Cardiac fibroblast (primary cell): ENCODE data around the gene TIGD2.

ENCODE experiments used
- DNase-seq, 2 donors: peaks; one replicate each; pipeline versions ENCODE4 v3.0.0 to v3.0.0-alpha.2; 2010; ENCODE audit warnings: low read depth in 2 of 2
- H3K4me3 ChIP-seq, 2 donors: replicated peaks in 1 of 2; 1 replicate in 1 of 2; 2 replicates in 1 of 2; pipeline ENCODE4 v1.5.1; 2011; ENCODE audit warnings: low read depth in 2 of 2, low read length in 2 of 2, mild to moderate bottlenecking in 2 of 2, moderate library complexity in 1 of 2
- TF ChIP-seq, protein P1 (sequence below): IDR thresholded peaks from one replicate; pipeline ENCODE4 v1.5.1; 2011; ENCODE audit warnings: low read depth, mild to moderate bottlenecking, low read length, inconsistent platforms

TIGD2 gene

DNA sequence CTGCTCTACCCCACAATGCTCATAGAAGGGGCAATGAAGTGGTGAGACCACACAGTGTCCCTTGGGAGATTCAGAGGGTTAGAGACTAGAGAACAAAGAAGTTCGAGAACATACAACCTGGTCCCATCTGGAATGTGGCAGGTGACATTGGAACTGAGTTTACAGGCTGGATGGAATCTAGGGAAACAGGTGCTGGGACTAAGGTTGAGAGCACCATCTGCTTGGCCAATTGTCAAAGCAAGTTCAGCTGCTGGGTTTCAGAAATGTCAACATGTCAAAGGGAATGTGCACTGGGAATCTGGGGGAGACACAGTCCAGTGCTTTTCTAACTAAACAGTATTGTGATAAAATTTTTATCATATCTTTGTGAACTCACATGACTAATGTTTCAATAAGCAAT, 38.4 kb upstream of the TIGD2 start:
- H3K4me3 ChIP-seq, result no peak overlapping the region
- DNase-seq, result no peak
- TF ChIP-seq, protein P1, sequence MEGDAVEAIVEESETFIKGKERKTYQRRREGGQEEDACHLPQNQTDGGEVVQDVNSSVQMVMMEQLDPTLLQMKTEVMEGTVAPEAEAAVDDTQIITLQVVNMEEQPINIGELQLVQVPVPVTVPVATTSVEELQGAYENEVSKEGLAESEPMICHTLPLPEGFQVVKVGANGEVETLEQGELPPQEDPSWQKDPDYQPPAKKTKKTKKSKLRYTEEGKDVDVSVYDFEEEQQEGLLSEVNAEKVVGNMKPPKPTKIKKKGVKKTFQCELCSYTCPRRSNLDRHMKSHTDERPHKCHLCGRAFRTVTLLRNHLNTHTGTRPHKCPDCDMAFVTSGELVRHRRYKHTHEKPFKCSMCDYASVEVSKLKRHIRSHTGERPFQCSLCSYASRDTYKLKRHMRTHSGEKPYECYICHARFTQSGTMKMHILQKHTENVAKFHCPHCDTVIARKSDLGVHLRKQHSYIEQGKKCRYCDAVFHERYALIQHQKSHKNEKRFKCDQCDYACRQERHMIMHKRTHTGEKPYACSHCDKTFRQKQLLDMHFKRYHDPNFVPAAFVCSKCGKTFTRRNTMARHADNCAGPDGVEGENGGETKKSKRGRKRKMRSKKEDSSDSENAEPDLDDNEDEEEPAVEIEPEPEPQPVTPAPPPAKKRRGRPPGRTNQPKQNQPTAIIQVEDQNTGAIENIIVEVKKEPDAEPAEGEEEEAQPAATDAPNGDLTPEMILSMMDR, result no peak

DNA sequence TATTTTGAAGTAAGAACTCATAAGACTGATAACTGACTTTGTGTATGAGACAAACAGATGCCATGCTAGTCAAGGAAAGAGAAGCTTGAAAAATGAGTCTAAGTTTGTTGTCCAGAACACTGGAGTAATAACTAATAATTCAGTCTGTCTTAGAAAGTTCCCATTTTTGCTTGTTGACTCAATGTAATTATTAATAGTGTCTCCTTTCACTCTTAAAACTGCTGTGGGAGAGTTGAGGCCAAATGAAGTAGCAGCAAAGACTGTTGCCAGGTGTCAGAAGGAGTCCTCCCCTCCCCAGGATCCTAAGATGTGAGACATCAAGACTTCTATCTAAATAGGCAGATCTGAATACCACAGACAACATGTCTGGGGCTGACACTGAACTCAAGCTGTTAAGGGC, 33.6 kb upstream of the TIGD2 start:
- DNase-seq, result no peak
- no peak overlapping the region for H3K4me3 ChIP-seq
- TF ChIP-seq, protein P1, result no peak

DNA sequence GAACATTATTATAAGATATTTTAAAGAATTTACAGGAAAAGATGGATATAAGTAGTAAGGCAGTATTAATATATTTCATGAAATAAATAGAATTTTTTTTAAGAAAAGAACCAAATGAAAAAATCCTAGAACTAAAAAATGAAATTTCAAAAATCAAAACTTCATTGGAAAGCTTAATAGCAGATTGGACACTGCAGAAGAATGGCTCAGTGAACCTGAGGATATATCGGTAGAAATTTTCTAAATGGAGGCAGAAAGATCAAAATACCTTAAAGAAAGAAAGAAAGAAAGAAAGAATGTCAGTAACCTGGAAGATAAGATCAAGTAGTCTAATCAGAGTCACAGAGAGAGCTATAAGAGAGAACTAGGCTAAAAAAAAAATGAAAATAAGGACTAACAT, 33.0 kb upstream of the TIGD2 start:
- DNase-seq, result no peak
- H3K4me3 ChIP-seq, result no peak overlapping the region
- TF ChIP-seq, protein P1, result no peak

DNA sequence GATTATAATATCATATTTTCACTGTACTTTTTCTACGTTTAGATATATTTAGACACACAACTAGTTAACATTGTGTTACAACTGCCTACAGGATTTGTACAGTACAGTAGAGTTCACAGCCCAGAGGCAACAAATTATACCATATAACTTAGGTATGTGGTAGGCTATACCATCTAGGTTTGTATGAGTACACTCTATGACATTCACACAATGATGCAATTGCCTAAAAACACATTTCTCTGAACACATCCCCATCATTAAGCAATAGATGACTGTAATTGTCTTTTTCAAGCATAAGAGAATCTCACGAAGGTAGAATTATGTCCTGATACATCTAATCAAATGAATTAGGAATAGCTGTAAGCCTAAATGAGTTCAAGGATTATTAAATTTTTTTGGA, 12.3 kb upstream of the TIGD2 start:
- TF ChIP-seq, protein P1, result no peak
- DNase-seq, result peak in 1 of 2 donors; percentile 34

DNA sequence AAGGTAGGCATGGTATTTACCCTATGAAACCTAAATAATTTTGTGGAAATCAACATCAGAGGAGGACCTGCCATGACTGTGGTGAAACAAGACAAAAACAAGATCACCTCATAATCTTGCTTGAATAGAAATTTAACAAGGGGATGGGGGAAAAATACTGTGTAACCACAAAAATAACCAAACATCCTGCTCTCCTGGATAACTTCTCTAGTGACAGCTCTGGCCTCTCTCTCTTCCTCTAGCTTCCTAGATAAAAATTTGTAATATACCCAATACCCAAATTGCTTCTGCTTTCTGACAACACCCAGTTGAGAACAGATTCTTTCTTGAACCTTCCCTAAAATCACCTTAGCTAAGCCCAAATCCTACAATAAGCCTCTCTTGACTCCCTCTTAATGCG, 11.9 kb upstream of the TIGD2 start:
- DNase-seq, result no peak
- TF ChIP-seq, protein P1, result no peak
- H3K4me3 ChIP-seq, result no peak overlapping the region

More for the DNA sequence above, 12.3 kb upstream of the TIGD2 start:
- no peak overlapping the region for H3K4me3 ChIP-seq

DNA sequence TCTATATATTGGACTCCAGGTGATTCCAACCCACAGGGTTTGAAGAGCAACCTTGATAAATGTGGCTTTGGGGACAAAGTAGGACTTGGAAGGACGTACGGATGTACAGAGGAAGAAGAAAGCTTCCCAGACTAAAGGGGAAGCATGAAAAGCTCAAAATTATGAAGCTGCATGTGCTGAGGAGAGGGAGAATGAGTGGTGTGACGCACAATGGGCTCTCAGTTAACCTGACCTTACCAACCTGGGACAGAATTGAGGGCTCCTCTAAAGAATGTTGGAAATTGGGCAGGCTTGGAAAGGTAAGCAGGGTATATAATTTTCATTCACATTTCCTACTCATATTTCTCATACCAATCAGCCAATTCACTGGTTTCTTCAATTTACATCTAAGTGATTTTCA, 10.5 kb upstream of the TIGD2 start:
- TF ChIP-seq, protein P1, result no peak
- DNase-seq, result no peak

DNA sequence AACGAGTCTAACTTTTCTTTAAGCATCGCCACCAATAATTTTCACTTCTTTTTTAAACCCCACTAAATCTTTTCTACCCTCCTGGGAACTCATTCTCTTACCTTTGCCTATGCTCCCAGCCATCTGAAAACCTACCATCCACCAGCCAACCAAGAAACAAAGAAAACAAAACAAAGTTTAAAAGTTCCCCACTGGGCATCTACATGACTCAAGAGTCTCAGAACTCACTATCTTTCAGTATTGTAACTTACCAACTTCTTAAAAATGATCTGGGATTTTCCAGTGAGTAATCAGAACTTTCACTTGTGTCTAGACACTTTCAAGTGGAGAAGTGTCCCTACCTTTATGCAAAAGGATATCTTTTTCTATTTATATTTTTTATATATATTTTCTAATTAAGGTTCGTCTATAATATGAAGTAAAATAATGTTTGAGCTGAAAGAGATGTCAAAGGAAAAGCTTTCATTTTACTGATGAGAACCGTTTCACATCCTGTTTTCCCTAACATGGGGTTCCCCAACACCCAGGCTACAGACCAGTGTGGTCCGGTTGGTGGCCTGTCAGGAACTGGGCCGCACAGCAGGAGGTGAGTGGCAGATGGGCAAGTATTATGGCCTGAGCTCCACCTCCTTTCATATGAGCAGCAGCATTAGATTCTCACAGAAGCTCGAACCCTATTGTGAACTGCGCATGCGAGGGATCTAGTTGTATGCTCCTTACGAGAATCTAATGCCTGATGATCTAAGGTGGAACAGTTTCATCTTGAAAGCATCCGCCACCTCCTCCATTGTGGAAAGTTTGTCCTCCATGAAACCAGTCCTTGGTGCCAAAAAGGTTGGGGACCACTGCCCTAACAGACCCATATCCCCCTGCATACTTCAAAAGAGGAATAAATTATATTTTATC, 9.8 kb upstream of the TIGD2 start:
- DNase-seq, result peak in 1 of 2 donors; percentile 9
- TF ChIP-seq, protein P1, result no peak
- H3K4me3 ChIP-seq, result no peak overlapping the region

More for the DNA sequence above, 10.5 kb upstream of the TIGD2 start:
- no peak overlapping the region for H3K4me3 ChIP-seq
